HG03159 (cell line): ENCODE data around the gene NFIX.

Experiments used
- ATAC-seq: cut with Tn5 transposase; IDR thresholded peaks from one replicate; pipeline ENCODE4 v1.9.1; 2021; ENCODE audit warnings: mild to moderate bottlenecking, moderate library complexity; ENCODE audit not compliant: unreplicated experiment

NFIX gene

GRCh38 chr19:13069415-13070359, 74.4 kb downstream of the NFIX start:
- ATAC-seq: no peak

- ATAC-seq: no peak
Measured at GRCh38 chr19:13070425-13071140, 75.3 kb downstream of the NFIX start.

GRCh38 chr19:13071444-13072187, 76.3 kb downstream of the NFIX start:
- no peak for ATAC-seq

GRCh38 chr19:13072188-13072908, 77.1 kb downstream of the NFIX start:
- ATAC-seq: no peak

GRCh38 chr19:13073263-13073662, 78.0 kb downstream of the NFIX start:
- no peak for ATAC-seq

- ATAC-seq: no peak
Measured at GRCh38 chr19:13074378-13074777, 79.1 kb downstream of the NFIX start.

GRCh38 chr19:13076320-13076719, 81.0 kb downstream of the NFIX start:
- no peak for ATAC-seq

- no peak for ATAC-seq
Measured at GRCh38 chr19:13076787-13077186, 81.5 kb downstream of the NFIX start.

- ATAC-seq: no peak
Measured at GRCh38 chr19:13077240-13077639, 82.0 kb downstream of the NFIX start.

GRCh38 chr19:13078381-13078780, 83.1 kb downstream of the NFIX start:
- ATAC-seq: no peak

GRCh38 chr19:13078897-13079541, 83.7 kb downstream of the NFIX start:
- ATAC-seq: no peak

GRCh38 chr19:13079542-13079986, 84.3 kb downstream of the NFIX start:
- no peak for ATAC-seq

GRCh38 chr19:13082192-13083007, 87.1 kb downstream of the NFIX start:
- no peak for ATAC-seq

- no peak for ATAC-seq
Measured at GRCh38 chr19:13083008-13083404, 87.7 kb downstream of the NFIX start.

- ATAC-seq: no peak
Measured at GRCh38 chr19:13083627-13084026, 88.4 kb downstream of the NFIX start.

GRCh38 chr19:13085666-13086065, 90.4 kb downstream of the NFIX start:
- no peak for ATAC-seq

- ATAC-seq: no peak
Measured at GRCh38 chr19:13086341-13086740, 91.1 kb downstream of the NFIX start.

- no peak for ATAC-seq
Measured at GRCh38 chr19:13087295-13087694, 92.0 kb downstream of the NFIX start.

- no peak for ATAC-seq
Measured at GRCh38 chr19:13087795-13088537, 92.7 kb downstream of the NFIX start.
